Measurements from ENCODE around the gene TM2D3. TPM values are rescaled to one million over a fixed set of nuclear protein-coding genes. Genes with fewer than 3 reads are reported as not detected.

Gene TM2D3
- 10 to 100 TPM; 33.7 to 42.7 TPM for total RNA-seq

DNA sequence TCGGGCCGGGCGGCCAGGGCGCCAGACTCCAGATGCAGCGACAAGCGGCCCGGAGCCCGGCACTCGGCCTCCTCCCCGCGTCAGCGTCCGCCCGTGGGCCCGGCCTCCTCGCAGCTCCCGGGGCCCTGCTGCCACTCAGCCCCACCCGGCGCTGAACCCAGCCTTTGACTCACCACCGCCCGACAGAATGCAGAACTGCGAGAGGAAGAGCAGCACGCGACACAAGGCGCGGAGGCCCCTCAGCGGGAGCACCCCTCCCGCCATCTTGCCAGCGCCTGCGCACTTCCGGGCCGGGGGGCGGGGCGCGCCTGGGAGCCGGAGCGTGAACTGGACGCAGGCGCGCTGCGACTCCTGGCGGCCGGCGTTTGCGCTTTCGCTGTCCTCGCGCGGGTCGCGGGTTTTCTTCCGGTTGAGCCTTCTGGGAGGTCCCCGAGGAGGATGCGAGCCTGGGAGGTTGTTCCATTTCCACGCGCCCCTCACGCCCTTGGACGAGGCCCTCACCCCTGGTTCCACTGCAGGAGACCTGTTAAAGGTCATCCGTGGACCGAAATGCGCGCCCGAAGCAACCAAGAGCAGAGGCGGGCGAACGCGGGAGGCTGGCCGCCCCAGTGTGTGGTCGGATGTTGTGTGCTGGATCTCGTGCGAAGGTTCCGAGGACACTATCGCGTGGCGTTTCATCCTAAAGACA lies at the start of gene TM2D3:
TM2D3 (minus strand) TSS at position 284 of the 688 bp plus-strand sequence; CDS start at position 264, 20 bp downstream.
- peaks cover 6% of the 10 kb centered on the region for H3K4me1 ChIP-seq
- DNase-seq: peak; percentile 92

GRCh38 chr15:101698314-101698713 lies 46.1 kb upstream of the TM2D3 start:
- Histone ChIP-seq H3K4me3 (no peak overlapping the region), H3K9me3 (no peaks in the 10 kb centered on the region), H3K27ac (no peak overlapping the region), H3K27me3 (no peaks in the 10 kb centered on the region), H3K36me3 (peaks cover 8% of the 10 kb centered on the region), H3K4me1 (no peaks in the 10 kb centered on the region), H3K9ac (ENCODE audit: low read depth in 2 of 2, low read length in 2 of 2) (no peak overlapping the region)
- intact Hi-C loops (cut with DNase I): no loop called here
- no peak for DNase-seq
- TF ChIP-seq CTCF (IDR thresholded peaks at IDR 0.05): no peak

More for the DNA sequence above, at the start of gene TM2D3:
- Histone ChIP-seq H3K4me3 (peak within 1 kb of the TSS; percentile 71), H3K9ac (ENCODE audit: low read depth in 2 of 2, low read length in 2 of 2) (peak within 1 kb of the TSS; percentile 92 to 97), H3K27me3 (no peaks in the 10 kb centered on the region), H3K36me3 (no peaks in the 10 kb centered on the region), H3K27ac (peak within 1 kb of the TSS; percentile 96), H3K9me3 (no peaks in the 10 kb centered on the region)
- TF ChIP-seq CTCF (IDR thresholded peaks at IDR 0.05): peak; percentile 85
- intact Hi-C loops (cut with DNase I): no loop called here

- Histone ChIP-seq H3K9me3 (no peaks in the 10 kb centered on the region), H3K36me3 (peaks cover 8% of the 10 kb centered on the region), H3K27me3 (no peaks in the 10 kb centered on the region), H3K9ac (ENCODE audit: low read depth in 2 of 2, low read length in 2 of 2) (no peak overlapping the region), H3K4me3 (no peak overlapping the region), H3K27ac (no peak overlapping the region), H3K4me1 (no peaks in the 10 kb centered on the region)
- intact Hi-C loops (cut with DNase I): no loop called here
- no peak for DNase-seq
- TF ChIP-seq CTCF (IDR thresholded peaks at IDR 0.05): no peak
Measured at GRCh38 chr15:101697488-101697887, 45.3 kb upstream of the TM2D3 start.

DNA sequence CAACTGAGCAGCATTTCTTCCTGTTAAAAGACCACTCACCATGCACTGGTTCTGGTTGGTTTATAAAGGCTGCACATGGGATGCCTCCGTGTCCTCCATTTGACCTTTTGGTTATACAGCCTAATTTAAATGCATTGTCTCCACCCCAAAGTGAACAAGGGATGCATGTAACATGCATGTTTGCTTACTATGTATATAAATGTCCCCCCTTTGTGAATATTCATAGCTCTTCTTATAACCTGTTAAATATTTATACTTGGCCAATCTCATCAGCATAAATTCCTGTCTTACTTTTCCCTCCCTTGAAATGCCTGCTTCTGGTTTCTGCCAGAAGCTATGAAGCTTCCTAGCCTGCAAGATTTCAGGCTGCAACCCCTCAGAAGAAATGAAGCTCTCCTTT lies 44.6 kb upstream of the TM2D3 start:
- no peak for TF ChIP-seq CTCF (IDR thresholded peaks at IDR 0.05)
- Histone ChIP-seq H3K36me3 (peaks cover 8% of the 10 kb centered on the region), H3K27ac (no peak overlapping the region), H3K27me3 (no peaks in the 10 kb centered on the region), H3K4me3 (no peak overlapping the region), H3K9me3 (no peaks in the 10 kb centered on the region), H3K9ac (ENCODE audit: low read depth in 2 of 2, low read length in 2 of 2) (no peak overlapping the region), H3K4me1 (no peaks in the 10 kb centered on the region)
- intact Hi-C loops (cut with DNase I): no loop called here
- DNase-seq: no peak

DNA sequence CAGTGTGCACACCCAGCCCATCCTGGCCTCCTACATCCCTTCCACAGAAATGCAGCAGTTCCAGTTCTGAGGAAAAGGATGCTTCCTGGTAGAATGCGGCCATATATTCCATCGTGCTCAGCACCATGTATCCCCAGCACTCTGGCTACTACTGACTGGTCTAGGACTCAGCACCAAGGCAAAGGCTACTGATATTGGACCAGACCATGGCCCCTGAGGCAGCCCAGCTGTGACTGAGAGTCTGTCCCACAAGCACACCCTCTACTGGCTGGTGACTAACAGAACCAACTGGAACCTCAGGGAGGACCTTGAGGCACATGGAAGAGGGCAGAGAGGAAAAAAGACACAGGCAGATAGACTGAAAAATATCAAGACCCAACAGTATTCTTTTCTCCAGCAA lies 42.1 kb upstream of the TM2D3 start:
- H3K27me3 ChIP-seq: no peaks in the 10 kb centered on the region
- H3K4me3 ChIP-seq: no peak overlapping the region
- DNase-seq: no peak
- H3K27ac ChIP-seq: no peak overlapping the region
- no peaks in the 10 kb centered on the region for H3K4me1 ChIP-seq
- intact Hi-C loops (cut with DNase I): no loop called here
- no peaks in the 10 kb centered on the region for H3K9me3 ChIP-seq
- no peak for TF ChIP-seq CTCF (IDR thresholded peaks at IDR 0.05)
- H3K36me3 ChIP-seq: no peaks in the 10 kb centered on the region
- no peak overlapping the region for H3K9ac ChIP-seq (ENCODE audit: low read depth in 2 of 2, low read length in 2 of 2)
